Heart right ventricle (tissue), 16 donors: ENCODE data around the gene FHIP1A. TPM values are rescaled to one million over a fixed set of nuclear protein-coding genes. Genes with fewer than 3 reads are reported as not detected.

Source experiments
- ATAC-seq, 8 donors: fragments of 200-7000 bp; cut with Tn5 transposase; one replicate each; pipeline ENCODE4 v1.9.1; 2020; ENCODE audit warnings: mild to moderate bottlenecking in 8 of 8, moderate library complexity in 8 of 8, moderate number of reproducible peaks in 1 of 8
- DNase-seq, 2 donors: peaks; one replicate each; pipeline ENCODE4 v3.0.0-alpha.2; 2020
- H3K27ac ChIP-seq, 10 donors: fragments of 200-600 bp; sonication (generic) in 2 of 10; one replicate each; pipeline versions ENCODE4 v1.5.0 to v1.8.0; 2020 to 2022; ENCODE audit warnings: mild to moderate bottlenecking in 3 of 10
- H3K27me3 ChIP-seq, 7 donors: fragments of 200-600 bp; one replicate each; pipeline ENCODE4 v1.8.0; 2021 to 2022; ENCODE audit warnings: mild to moderate bottlenecking in 2 of 7
- H3K36me3 ChIP-seq, 9 donors: fragments of 200-600 bp; sonication (generic) in 1 of 9; one replicate each; pipeline versions ENCODE4 v1.5.0 to v1.8.0; 2020 to 2022; ENCODE audit warnings: mild to moderate bottlenecking in 2 of 9
- H3K4me1 ChIP-seq, 9 donors: fragments of 200-600 bp; sonication (generic) in 1 of 9; one replicate each; pipeline versions ENCODE4 v1.5.0 to v1.8.0; 2020 to 2022; ENCODE audit warnings: mild to moderate bottlenecking in 4 of 9
- H3K4me3 ChIP-seq, 10 donors: fragments of 200-600 bp; sonication (generic) in 2 of 10; one replicate each; pipeline versions ENCODE4 v1.5.0 to v1.8.0; 2020 to 2022; ENCODE audit warnings: mild to moderate bottlenecking in 7 of 10, moderate library complexity in 2 of 10
- H3K9me3 ChIP-seq, 11 donors: fragments of 200-600 bp in 10 of 11; sonication (generic) in 2 of 11; one replicate each; pipeline versions ENCODE4 v1.5.0 to v1.8.0; 2013 to 2022; ENCODE audit warnings: mild to moderate bottlenecking in 2 of 11, control low read depth in 1 of 11, moderate library complexity in 1 of 11
- WGBS, 2 donors: extraction: QIAGEN DNeasy Blood & Tissue Kit; methylation state at CpG; one replicate each; pipeline ENCODE4 v1.1.7; 2013; ENCODE audit warnings: inconsistent platforms in 1 of 2; 5-methylcytosine and 5-hydroxymethylcytosine counted together
- intact Hi-C, 10 donors: fragments of 100-400 bp; cut with DNase I; formaldehyde crosslinking; loops; one replicate each; pipeline versions ENCODE4 v1.11.1 to v1.14.2; 2022
- polyA plus RNA-seq, 2 donors: library from polyadenylated mRNA; stranded (reverse); fragments of 200-250 nt; gene quantifications; one replicate each; pipeline ENCODE4 v1.2.3, GENCODE V29; 2013
- total RNA-seq, 10 donors: library from RNA; stranded (reverse); fragmentation: NEBNext Ultra II Directional in 3 of 10; extraction: Animal tissue kit (Norgen Biotek cat#: 25700) in 3 of 10; gene quantifications; one replicate each; pipeline versions ENCODE4 v1.2.1 to v1.2.4, GENCODE V29; 2021 to 2023
- TF ChIP-seq, protein P1 (sequence below), 9 donors: fragments of 200-600 bp; sonication (generic) in 2 of 9; IDR thresholded peaks; one replicate each; pipeline versions ENCODE4 v1.5.0 to v1.8.0; 2021 to 2022; ENCODE audit warnings: antibody characterized with exemption in 9 of 9, mild to moderate bottlenecking in 5 of 9, moderate library complexity in 1 of 9
- donor health status: Arrhythmogenic right ventricular cardiomyopathy.
- donor health status: ischemic (EF 13 %, LVEDD 7.1; RV severe dilation, severe dysfunction).
- donor health status: healthy with polysubstance abuse.
- donor health status: DM: no; HTN: yes; CAD: no.
- donor health status: DM: no; HTN: no; CAD: no.
- donor health status: ischemic (EF 25% LVEDD 6.9; RV normal size, moderate dysfunction).
- donor health status: ischemic (EF 25% LVEDD 5.7; RV mildly dilated, moderate dysfunction).
- donor health status: healthy.
- donor health status: DM: yes; HTN: yes; CAD: no.
- donor health status: Ischemic cardiomyopathy.
- donor health status: ischemic (EF 35%, LVEDD 5.7; RV mildly dilated, moderate dysfunction).
- donor health status: nonischemic (EF 11% LVEDD 7.7; RV severe dilation, severe dysfunction).
- donor health status: DM: yes; HTN: yes; CAD: no.
- donor health status: PGD.
- donor health status: ischemic (EF 29% LVEDD 5.4; RV normal size, mild dysfunction).
- donor health status: nonischemic (EF 23%, LVEDD 6.1; RV moderate dilation, normal function).

The FHIP1A gene
- total and polyA plus RNA-seq, 12 donors, result 0.77 to 27.7 (median 20.5) TPM

- Histone ChIP-seq H3K4me3 (no peak overlapping the region), H3K9me3 (peaks cover 0 to under 1% (median 0%) of the 10 kb centered on the region in 11 donors), H3K4me1 (peaks cover 0 to 8% (median 0%) of the 10 kb centered on the region in 9 donors), H3K36me3 (no peaks in the 10 kb centered on the region), H3K27ac (no peak overlapping the region), H3K27me3 (no peaks in the 10 kb centered on the region)
- DNase-seq, result no peak
- no peak for ATAC-seq
- TF ChIP-seq, protein P1, sequence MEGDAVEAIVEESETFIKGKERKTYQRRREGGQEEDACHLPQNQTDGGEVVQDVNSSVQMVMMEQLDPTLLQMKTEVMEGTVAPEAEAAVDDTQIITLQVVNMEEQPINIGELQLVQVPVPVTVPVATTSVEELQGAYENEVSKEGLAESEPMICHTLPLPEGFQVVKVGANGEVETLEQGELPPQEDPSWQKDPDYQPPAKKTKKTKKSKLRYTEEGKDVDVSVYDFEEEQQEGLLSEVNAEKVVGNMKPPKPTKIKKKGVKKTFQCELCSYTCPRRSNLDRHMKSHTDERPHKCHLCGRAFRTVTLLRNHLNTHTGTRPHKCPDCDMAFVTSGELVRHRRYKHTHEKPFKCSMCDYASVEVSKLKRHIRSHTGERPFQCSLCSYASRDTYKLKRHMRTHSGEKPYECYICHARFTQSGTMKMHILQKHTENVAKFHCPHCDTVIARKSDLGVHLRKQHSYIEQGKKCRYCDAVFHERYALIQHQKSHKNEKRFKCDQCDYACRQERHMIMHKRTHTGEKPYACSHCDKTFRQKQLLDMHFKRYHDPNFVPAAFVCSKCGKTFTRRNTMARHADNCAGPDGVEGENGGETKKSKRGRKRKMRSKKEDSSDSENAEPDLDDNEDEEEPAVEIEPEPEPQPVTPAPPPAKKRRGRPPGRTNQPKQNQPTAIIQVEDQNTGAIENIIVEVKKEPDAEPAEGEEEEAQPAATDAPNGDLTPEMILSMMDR (IDR thresholded peaks at IDR 0.05), result no peak
- intact Hi-C loops, result no loop called here
- 78 to 86% methylated on average over 6 of the region's 6 CpGs for WGBS, 2 donors
These were observed 21.9 kb downstream of the FHIP1A start for GRCh38 chr4:151430740-151431457.

- ATAC-seq (no peak), DNase-seq (no peak)
- TF ChIP-seq, protein P1 (IDR thresholded peaks at IDR 0.05), result no peak
- Histone ChIP-seq H3K4me3 (no peak overlapping the region), H3K27me3 (peaks cover 0 to 3% (median 0%) of the 10 kb centered on the region in 7 donors), H3K4me1 (peaks cover 0 to 8% (median 0%) of the 10 kb centered on the region in 9 donors), H3K9me3 (no peaks in the 10 kb centered on the region), H3K36me3 (no peaks in the 10 kb centered on the region), H3K27ac (no peak overlapping the region)
- intact Hi-C loops, result no loop called here
These were observed 22.8 kb downstream of the FHIP1A start for GRCh38 chr4:151431728-151432127.

DNA sequence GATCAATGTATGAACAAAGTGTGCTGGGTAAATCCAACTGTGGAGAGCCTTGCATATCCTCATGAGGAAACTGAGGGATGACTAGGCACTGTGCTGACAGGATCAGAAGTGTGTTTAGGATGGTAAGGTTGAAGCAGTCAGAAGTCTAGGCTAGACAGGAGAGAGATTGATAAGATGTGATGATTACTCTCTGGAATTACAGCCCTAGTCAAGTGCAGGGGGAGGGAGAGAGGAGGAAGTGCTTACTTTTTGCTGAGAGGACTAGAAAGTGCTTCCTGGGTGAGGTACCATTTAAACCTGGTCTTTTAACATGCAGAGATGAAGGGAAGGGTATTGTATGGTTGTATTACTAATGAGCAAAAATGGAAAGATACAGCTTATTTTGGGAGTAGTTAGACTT is 23.7 kb downstream of the FHIP1A start:
- Histone ChIP-seq H3K4me3 (no peak overlapping the region), H3K36me3 (no peaks in the 10 kb centered on the region), H3K27ac (no peak overlapping the region), H3K4me1 (peaks cover 0 to 8% (median 0%) of the 10 kb centered on the region in 9 donors), H3K9me3 (no peaks in the 10 kb centered on the region), H3K27me3 (peaks cover 0 to 3% (median 0%) of the 10 kb centered on the region in 7 donors)
- peak in 1 of 8 donors; percentile 18 for ATAC-seq
- intact Hi-C loops, result no loop called here
- no peak for DNase-seq
- TF ChIP-seq, protein P1 (IDR thresholded peaks at IDR 0.05), result no peak

GRCh38 chr4:151434183-151434860 is 25.3 kb downstream of the FHIP1A start:
- ATAC-seq, result no peak
- intact Hi-C loops, result no loop called here
- no peak overlapping the region for H3K27ac ChIP-seq

More at GRCh38 chr4:151434183-151434860, 25.3 kb downstream of the FHIP1A start:
- H3K4me3 ChIP-seq, result no peak overlapping the region
- peaks cover 0 to 3% (median 0%) of the 10 kb centered on the region in 7 donors for H3K27me3 ChIP-seq
- H3K9me3 ChIP-seq, result no peaks in the 10 kb centered on the region
- no peak for DNase-seq
- H3K36me3 ChIP-seq, result no peaks in the 10 kb centered on the region
- peaks cover 0 to 8% (median 0%) of the 10 kb centered on the region in 9 donors for H3K4me1 ChIP-seq
- TF ChIP-seq, protein P1 (IDR thresholded peaks at IDR 0.05), result no peak
